ENCODE data around the gene BET1L.
"Not testable (repeated sequence)": the region's sequence is repeated elsewhere in the genome, so short reads cannot be mapped to it uniquely, and the experiment has no call there.

The BET1L gene, protein sequence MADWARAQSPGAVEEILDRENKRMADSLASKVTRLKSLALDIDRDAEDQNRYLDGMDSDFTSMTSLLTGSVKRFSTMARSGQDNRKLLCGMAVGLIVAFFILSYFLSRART

DNA sequence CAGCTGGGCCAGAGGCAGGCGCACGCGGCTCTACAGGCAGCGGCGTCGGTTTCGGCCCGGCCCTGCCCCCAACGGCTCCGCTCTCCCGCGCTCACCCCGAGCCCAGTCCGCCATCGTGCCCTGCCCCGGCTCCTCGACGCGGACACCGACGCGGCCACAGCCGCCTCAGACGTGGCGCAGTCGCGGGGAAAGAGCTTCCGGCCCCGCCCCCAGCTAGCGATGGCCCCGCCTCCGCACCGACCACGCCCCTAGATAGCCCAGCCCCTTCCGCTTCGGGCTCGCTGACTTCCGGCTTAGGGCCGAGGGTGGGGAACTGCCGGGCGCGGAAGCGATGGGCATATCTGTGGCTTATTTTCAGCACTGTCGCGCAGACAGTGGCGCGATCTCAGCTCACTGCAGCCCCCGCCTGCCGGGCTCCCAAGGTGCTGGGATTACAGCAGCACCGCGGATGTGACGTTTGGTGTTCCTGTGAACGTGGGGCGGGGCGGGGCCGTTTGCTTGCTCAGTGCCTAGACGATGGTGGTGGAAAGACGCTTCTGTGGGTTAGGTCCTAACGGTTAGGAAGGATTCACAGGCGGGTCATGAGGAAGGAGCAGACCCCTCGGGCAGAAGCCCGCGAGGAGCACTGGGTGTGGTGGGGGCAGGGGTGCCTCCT is at the start of gene BET1L, which contains the start of gene RIC8A:
Gene BET1L, minus strand, starts transcription at position 192 of the 655 bp plus-strand sequence. Its CDS starts 78 bp downstream, at position 114.
Gene RIC8A, plus strand, starts transcription at position 501 of the 655 bp plus-strand sequence. CDS start 1,147 bp downstream, outside the sequence.
- DNase-seq (ENCODE audit: low spot score): peak; percentile 96

- DNase-seq (ENCODE audit: low spot score): no peak
These were observed 48.6 kb upstream of the BET1L start for GRCh38 chr11:255816-256215.

GRCh38 chr11:255176-255575 is 48.0 kb upstream of the BET1L start:
- DNase-seq (ENCODE audit: low spot score): no peak

DNA sequence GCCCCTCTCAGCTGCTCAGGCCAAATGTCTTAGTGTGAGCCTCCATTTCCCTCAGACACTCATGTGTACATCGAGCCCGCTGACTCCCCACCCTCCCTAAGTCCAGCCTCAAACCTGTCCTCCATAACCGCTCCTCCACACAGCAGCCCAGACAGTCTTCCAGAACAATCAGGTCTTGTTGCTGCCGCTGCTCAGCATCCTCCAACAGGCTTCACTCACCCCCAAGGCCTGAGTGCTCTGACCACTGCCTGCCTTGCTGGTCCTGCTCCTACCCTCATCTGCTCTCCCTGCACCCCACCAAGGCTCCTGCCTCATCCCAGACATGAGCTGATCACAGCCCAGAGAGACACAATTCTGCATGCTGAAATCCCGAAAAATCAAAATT is 46.7 kb upstream of the BET1L start:
- no peak for DNase-seq (ENCODE audit: low spot score)

DNA sequence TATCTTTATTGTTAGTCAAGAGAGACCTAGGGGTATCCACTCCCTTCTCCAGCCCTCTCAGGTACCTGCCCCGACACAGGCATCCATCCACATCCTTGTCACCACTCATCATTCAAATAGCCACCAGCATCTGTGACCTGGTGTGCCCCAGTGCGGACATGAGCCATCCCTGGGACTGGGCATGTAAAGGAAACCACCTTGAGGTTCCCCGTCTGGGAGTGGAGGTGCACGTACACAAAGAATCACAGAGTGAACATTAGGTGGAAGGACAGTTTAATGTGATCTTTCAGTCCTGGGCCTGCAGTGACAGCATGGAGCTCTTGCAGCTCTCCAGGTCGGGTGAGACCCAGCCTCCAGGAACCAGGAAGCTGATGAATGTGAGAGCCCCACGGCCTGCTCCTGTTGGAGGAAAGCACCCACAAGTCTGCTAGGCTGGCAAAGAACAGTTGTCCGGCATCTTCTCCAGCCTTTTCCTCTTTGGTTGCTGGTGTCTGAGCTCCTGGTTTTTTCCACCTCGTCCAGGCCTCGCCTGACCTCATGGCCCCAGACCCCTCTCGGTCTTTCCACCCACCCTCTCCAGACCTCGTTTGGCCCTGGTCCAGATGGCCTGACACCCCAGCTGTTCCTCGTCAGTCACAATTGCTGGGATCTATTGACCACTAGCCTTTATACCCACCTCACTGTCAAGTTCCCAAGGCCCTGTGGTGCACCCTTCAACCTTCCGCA is 46.1 kb upstream of the BET1L start:
- DNase-seq (ENCODE audit: low spot score): no peak

GRCh38 chr11:252666-253065 is 45.5 kb upstream of the BET1L start:
- no peak for DNase-seq (ENCODE audit: low spot score)

GRCh38 chr11:251550-251949 is 44.4 kb upstream of the BET1L start:
- no peak for DNase-seq (ENCODE audit: low spot score)

GRCh38 chr11:250740-251299 is 43.6 kb upstream of the BET1L start:
- DNase-seq (ENCODE audit: low spot score): no peak

DNA sequence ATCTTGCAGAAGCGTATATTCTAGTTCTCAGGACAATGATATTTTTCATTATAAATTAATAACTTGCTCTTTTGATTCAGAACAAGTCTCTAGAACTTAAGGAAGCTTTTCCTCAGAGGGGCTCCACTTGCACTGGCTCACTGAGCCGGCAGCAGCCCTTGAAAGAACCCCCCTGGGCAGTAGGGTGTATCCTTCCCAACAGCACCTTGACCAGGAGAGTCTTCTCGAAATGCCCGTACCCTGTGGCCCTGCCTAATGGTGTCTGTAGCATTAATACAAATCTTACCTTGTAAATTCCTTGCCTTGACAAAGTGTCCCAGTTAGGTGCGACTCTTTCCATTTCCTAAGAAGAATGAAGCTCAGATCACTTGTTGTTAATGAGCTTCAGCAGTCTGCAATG is 43.1 kb upstream of the BET1L start:
- no peak for DNase-seq (ENCODE audit: low spot score)

- no peak for DNase-seq (ENCODE audit: low spot score)
These were observed 41.9 kb upstream of the BET1L start for GRCh38 chr11:249062-249461.

DNA sequence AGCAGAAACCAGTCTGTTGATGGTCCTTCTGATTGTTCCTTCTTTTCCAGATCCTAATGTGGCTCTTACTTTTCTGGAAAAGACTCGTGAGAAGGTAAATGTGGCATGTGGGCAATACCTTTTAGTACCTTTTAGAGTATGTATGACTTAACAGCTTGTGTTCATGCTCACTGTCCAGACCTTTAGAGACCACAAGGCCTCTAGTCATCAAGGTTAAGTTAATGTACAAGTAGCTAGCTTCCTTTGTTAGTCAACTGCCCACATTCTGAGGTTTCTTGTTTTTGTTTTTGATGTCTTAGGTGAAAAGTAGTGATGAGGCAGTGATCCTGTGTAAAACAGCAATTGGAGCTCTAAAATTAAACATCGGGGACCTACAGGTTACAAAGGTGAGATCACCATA is 37.2 kb upstream of the BET1L start:
- DNase-seq (ENCODE audit: low spot score): no peak

- no peak for DNase-seq (ENCODE audit: low spot score)
These were observed 34.4 kb upstream of the BET1L start for GRCh38 chr11:241634-242033.

DNA sequence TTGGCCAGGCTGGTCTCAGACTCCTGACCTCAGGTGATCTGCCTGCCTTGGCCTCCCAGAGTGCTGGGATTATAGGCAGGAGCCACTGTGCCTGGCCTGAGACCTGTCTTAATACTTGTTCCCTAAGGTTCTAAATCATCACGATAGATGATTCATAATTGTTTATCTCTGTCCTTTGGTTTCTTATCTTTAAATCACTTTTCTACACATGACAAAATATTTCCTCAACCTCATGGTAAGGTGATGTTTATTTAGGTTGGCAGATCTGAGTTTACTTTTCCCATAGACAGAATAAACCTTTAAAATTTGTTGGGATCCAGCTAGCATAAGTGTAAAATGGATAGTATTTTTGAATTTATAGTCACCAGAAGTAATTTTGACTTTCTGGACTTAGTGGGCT is 33.1 kb upstream of the BET1L start:
- DNase-seq (ENCODE audit: low spot score): no peak

- DNase-seq (ENCODE audit: low spot score): not testable (repeated sequence)
These were observed 31.1 kb upstream of the BET1L start for GRCh38 chr11:238346-238745.

DNA sequence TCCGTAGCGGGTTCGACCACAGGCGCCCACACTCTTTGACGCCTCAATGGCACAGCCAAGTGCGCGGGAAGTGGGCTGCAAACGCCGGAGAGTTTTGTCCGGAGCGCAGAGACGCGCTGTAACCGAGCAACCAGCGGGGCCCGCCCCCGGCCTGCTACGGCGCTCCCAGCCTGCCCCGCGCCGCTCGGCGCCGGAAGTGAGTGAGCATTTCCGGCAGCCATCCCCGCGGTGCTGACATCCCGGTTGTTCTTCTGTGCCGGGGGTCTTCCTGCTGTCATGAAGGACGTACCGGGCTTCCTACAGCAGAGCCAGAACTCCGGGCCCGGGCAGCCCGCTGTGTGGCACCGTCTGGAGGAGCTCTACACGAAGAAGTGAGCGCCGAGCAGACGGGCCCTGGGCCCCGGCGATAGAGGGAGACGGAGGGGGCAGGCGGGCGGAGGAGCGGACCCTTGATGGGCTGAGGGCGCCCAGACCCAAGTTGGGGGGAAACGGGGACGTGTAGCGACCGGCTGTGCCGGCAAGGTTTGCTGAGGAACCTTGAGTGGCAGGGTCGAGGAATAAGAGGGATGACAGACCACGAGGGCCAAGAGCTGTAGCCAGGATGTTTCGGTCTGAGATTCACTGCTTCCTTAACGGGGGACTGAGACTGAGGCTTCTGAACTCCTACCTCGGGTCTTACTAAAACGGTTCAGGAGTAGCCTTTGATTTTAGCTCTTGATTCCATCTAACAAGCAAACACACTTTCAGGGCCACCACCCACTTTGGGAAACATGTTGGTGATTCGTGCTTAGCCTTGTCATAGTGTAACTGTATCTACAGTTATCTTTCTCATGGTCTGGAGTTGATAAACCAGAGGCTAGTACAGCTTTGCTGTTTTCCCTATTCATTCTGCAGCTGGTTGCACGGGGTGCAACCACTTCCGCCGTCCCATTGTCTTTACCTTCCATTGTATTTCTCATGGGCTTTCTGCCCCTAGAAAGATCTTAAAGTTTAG is 29.9 kb upstream of the BET1L start, which contains the start of gene PSMD13:
Gene PSMD13, plus strand, starts transcription at position 203 of the 994 bp plus-strand sequence. Its CDS starts 74 bp downstream, at position 277.
- peak; percentile 81 for DNase-seq (ENCODE audit: low spot score)

DNA sequence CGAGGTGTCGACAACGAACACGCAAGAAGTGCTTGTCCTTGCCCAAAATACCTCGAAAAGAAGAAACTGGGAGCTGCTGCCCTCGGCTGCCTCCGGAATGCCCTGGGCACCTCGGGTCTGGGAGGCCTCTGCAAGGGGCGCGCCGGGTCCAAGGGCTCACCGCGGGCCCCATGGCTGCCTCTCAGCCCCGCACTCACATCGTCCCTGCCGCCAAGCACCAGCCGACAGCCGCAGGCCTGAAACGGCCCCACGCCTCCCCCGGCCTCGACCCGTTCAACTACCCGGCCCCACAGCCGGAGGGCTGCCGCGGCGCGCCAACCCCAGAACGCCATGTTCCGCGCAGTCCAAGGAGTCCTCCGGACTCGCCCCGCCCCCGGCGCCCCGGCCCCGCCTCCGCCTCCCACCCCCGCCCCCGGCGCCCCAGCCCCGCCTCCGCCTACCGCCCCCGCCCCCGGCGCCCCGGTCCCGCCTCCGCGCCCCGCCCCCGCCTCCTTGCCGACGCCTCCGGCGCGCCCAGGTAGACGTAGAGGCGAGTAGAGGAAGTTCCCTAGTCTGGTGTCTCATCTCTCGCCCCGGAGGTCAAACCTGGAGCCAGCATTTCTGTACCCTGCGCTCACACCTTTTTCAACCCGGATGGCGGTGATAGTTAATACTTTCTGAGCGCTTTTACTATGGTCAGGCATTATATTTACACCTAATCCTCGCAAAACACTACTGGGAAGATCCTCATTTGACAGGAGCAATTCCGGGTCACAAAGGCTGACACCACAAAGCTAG is 29.0 kb upstream of the BET1L start, which contains the start of gene SIRT3:
Gene SIRT3, minus strand, starts transcription at position 346 of the 777 bp plus-strand sequence. Its CDS starts 14 bp downstream, at position 332.
- peak; percentile 89 for DNase-seq (ENCODE audit: low spot score)

DNA sequence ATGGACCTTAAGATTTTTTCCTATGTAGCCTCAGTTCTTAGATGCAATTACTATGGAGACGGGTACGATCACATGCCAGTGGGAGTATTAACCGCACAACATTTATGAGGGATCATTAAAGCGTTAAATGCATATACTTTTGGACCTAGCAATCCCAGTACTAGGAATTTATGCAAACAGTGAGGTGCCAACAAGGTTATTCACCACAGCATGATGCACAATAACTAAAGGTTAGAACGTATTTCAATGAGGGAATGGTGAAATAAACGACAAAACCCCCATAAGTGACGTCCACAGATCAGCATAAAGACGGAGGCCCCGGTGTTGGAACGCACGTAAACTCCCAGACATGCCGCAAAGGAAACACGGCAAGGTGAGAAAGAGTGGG is 28.4 kb upstream of the BET1L start:
- DNase-seq (ENCODE audit: low spot score): no peak

DNA sequence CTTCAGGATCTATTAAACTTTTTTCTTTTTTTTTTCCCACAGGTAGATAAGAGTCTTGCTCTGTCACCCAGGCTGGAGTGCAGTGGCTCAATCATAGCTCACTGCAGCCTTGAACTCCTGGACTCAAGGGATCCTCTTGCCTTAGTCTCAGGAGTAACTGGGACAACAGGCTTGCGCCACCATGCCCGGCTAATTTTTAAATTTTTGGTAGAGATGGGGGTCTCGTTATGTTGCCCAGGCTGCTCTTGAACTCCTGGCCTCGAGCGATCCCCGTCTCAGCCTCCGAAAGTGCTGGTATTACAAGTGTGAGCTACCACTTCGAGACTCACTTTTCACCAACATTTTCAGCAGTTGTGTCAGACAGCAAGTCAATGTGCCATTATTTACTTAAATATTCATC is 28.0 kb upstream of the BET1L start:
- no peak for DNase-seq (ENCODE audit: low spot score)

GRCh38 chr11:232783-233565 is 25.8 kb upstream of the BET1L start:
- DNase-seq (ENCODE audit: low spot score): no peak

DNA sequence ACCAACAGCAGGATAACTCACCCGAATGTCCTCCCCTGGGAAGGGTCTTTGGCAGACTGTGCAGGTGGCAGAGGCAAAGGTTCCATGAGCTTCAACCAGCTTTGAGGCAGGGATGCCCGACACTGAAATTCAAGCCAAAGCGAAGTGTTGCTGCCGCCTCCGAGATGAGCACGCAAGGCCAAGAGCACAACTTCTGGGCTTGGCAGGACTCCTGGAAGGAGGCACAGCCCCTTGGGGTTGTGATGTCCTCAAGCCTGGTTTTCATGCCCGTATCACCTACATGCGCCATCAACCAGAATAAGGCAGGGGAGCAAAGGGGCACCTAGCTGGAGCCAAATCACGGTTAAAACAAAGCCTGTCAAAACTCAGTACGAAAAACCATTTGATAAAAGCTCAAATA is 23.2 kb upstream of the BET1L start:
- no peak for DNase-seq (ENCODE audit: low spot score)
